ENCODE data around the gene NLGN4Y.

DNA sequence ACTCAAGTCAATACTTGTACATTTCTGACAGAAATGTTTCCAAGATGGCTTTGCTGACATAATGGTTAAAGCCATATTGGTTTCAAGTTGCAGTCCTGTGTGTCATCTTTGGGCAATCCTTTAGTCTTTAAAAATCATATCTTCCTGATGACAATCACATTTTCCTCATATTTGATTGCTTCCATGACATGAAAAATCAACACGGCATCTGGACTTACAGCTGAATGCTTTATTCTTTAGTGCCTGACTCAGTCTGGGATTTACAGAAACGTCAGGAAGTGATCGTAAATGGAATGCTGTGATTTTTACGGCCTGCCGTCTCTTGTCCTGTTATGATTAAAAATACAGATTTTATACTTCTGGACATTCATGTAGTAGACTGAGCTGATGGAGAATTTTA, 304.2 kb downstream of the NLGN4Y start:
- TF ChIP-seq TAF1 (IDR thresholded peaks at IDR 0.05; ENCODE audit: borderline replicate concordance, insufficient read depth, low read length), result no peak
- no peak for TF ChIP-seq POLR2AphosphoS5 (IDR thresholded peaks at IDR 0.05; ENCODE audit: low read depth, low read length)

Measured in PFSK-1 (cell line).